ENCODE measurements around the gene CCDC86.

GRCh38 chr11:60874421-60875365, 32.8 kb downstream of the CCDC86 start:
- TF ChIP-seq, protein P1, sequence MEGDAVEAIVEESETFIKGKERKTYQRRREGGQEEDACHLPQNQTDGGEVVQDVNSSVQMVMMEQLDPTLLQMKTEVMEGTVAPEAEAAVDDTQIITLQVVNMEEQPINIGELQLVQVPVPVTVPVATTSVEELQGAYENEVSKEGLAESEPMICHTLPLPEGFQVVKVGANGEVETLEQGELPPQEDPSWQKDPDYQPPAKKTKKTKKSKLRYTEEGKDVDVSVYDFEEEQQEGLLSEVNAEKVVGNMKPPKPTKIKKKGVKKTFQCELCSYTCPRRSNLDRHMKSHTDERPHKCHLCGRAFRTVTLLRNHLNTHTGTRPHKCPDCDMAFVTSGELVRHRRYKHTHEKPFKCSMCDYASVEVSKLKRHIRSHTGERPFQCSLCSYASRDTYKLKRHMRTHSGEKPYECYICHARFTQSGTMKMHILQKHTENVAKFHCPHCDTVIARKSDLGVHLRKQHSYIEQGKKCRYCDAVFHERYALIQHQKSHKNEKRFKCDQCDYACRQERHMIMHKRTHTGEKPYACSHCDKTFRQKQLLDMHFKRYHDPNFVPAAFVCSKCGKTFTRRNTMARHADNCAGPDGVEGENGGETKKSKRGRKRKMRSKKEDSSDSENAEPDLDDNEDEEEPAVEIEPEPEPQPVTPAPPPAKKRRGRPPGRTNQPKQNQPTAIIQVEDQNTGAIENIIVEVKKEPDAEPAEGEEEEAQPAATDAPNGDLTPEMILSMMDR (IDR thresholded peaks at IDR 0.05) = no peak
- no peak for TF ChIP-seq POLR2A (IDR thresholded peaks at IDR 0.05)
